ENCODE data around the gene CDK5R2. TPM values are rescaled to one million over a fixed set of nuclear protein-coding genes. Genes with fewer than 3 reads are reported as not detected.

CDK5R2 gene
- total RNA-seq, 1 experiment from 2014 or later = 0.11 TPM

DNA sequence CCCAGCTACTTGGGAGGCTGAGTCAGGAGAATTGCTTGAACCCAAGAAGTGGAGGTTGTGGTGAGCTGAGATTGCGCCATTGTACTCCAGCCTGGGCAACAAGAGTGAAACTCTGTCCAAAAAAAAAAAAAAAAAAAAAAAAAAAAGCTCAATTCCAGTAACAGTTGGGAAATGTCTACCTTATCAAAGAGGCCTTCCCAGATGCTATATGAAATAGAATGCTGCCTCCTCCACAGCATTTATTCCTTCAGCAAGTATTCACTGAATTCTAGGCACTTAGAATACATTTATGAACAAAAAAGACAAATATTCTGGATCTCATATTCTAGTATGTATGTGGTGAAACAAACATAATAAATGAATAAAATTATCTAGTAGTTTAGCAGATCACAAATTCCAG lies 12.8 kb upstream of the CDK5R2 start:
- no peak for DNase-seq
- ChIA-PET CTCF (no interaction called here), POLR2A (ENCODE audit: unreplicated experiment) (no interaction called here)
- H3K4me3 ChIP-seq (ENCODE audit: low read length) = no peak overlapping the region
- no peak overlapping the region for H3K9ac ChIP-seq (ENCODE audit: low read length)
- H3K9me3 ChIP-seq (ENCODE audit: low read length) = no peaks in the 10 kb centered on the region
- H4K20me1 ChIP-seq (ENCODE audit: low read length) = no peaks in the 10 kb centered on the region
- no TSS peak for BruUV-seq (replicated peaks)
- intact Hi-C loops (cut with micrococcal nuclease) = no loop called here
- no peaks in the 10 kb centered on the region for H3K36me3 ChIP-seq (ENCODE audit: low read depth, low read length)
- H3K27me3 ChIP-seq (ENCODE audit: low read length) = peaks cover 22% of the 10 kb centered on the region; the same call in 1 of the 2 replicates
- no peaks in the 10 kb centered on the region for H3K9me2 ChIP-seq (replicated peaks; ENCODE audit: low read length)
- H3K4me2 ChIP-seq (ENCODE audit: low read length) = no peak overlapping the region
- no peak overlapping the region for H3K27ac ChIP-seq (ENCODE audit: low read length)
- no peaks in the 10 kb centered on the region for H3F3A ChIP-seq (ENCODE audit: low read length, unreplicated experiment)
- H3K79me2 ChIP-seq (ENCODE audit: low read length) = no peaks in the 10 kb centered on the region
- no peak for ATAC-seq
- no peak overlapping the region for H2AFZ ChIP-seq (ENCODE audit: low read length)
- TF ChIP-seq EZH2phosphoT487 (IDR thresholded peaks at IDR 0.05; ENCODE audit: borderline replicate concordance, low read length) (no peak), EZH2 (IDR thresholded peaks at IDR 0.05; ENCODE audit: low read length, unreplicated experiment) (no peak)
- TF ChIP-seq, protein P1, sequence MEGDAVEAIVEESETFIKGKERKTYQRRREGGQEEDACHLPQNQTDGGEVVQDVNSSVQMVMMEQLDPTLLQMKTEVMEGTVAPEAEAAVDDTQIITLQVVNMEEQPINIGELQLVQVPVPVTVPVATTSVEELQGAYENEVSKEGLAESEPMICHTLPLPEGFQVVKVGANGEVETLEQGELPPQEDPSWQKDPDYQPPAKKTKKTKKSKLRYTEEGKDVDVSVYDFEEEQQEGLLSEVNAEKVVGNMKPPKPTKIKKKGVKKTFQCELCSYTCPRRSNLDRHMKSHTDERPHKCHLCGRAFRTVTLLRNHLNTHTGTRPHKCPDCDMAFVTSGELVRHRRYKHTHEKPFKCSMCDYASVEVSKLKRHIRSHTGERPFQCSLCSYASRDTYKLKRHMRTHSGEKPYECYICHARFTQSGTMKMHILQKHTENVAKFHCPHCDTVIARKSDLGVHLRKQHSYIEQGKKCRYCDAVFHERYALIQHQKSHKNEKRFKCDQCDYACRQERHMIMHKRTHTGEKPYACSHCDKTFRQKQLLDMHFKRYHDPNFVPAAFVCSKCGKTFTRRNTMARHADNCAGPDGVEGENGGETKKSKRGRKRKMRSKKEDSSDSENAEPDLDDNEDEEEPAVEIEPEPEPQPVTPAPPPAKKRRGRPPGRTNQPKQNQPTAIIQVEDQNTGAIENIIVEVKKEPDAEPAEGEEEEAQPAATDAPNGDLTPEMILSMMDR (conservative IDR thresholded peaks at IDR 0.05; ENCODE audit: low read depth, low read length) = no peak
- H3K4me1 ChIP-seq (ENCODE audit: insufficient read depth, low read length) = no peaks in the 10 kb centered on the region

DNA sequence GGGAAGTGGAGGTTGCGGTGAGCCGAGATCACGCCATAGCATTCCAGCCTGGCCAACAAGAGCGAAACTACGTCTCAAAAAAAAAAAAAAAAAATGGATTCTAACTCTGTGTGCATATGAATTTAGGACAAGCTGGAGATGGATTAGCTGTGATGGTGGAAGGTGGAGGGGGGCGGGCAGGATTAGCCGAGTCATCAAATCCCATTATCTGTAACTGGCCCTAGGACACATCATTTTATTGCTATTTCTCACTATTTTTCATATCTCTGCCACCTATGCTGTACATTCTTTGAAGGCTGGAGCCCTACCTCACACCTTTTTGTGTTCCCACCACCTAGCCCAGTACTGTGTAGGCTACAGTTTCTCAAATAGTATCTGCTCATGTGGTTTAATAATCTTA lies 7.3 kb upstream of the CDK5R2 start:
- POLR2A ChIA-PET (ENCODE audit: unreplicated experiment) = no interaction called here
- intact Hi-C loops (cut with micrococcal nuclease) = no loop called here
- no TSS peak for BruUV-seq (replicated peaks)
- no peak for TF ChIP-seq EZH2phosphoT487 (IDR thresholded peaks at IDR 0.05; ENCODE audit: borderline replicate concordance, low read length)
- TF ChIP-seq, protein P1 (conservative IDR thresholded peaks at IDR 0.05; ENCODE audit: low read depth, low read length) = no peak
- no peak for TF ChIP-seq EZH2 (IDR thresholded peaks at IDR 0.05; ENCODE audit: low read length, unreplicated experiment)
- H3K36me3 ChIP-seq (ENCODE audit: low read depth, low read length) = no peaks in the 10 kb centered on the region
- H2AFZ ChIP-seq (ENCODE audit: low read length) = no peak overlapping the region
- H3K9ac ChIP-seq (ENCODE audit: low read length) = no peak overlapping the region
- no peaks in the 10 kb centered on the region for H4K20me1 ChIP-seq (ENCODE audit: low read length)
- no peaks in the 10 kb centered on the region for H3K79me2 ChIP-seq (ENCODE audit: low read length)
- no peaks in the 10 kb centered on the region for H3K9me3 ChIP-seq (ENCODE audit: low read length)
- H3K9me2 ChIP-seq (replicated peaks; ENCODE audit: low read length) = no peaks in the 10 kb centered on the region
- H3K27me3 ChIP-seq (ENCODE audit: low read length) = peaks cover 7% of the 10 kb centered on the region; the same call in 1 of the 2 replicates
- no peaks in the 10 kb centered on the region for H3K4me1 ChIP-seq (ENCODE audit: insufficient read depth, low read length)
- CTCF ChIA-PET = no interaction called here
- ATAC-seq = no peak
- DNase-seq = no peak
- no peak overlapping the region for H3K4me3 ChIP-seq (ENCODE audit: low read length)
- H3K27ac ChIP-seq (ENCODE audit: low read length) = no peak overlapping the region
- H3F3A ChIP-seq (ENCODE audit: low read length, unreplicated experiment) = no peaks in the 10 kb centered on the region
- H3K4me2 ChIP-seq (ENCODE audit: low read length) = no peak overlapping the region

DNA sequence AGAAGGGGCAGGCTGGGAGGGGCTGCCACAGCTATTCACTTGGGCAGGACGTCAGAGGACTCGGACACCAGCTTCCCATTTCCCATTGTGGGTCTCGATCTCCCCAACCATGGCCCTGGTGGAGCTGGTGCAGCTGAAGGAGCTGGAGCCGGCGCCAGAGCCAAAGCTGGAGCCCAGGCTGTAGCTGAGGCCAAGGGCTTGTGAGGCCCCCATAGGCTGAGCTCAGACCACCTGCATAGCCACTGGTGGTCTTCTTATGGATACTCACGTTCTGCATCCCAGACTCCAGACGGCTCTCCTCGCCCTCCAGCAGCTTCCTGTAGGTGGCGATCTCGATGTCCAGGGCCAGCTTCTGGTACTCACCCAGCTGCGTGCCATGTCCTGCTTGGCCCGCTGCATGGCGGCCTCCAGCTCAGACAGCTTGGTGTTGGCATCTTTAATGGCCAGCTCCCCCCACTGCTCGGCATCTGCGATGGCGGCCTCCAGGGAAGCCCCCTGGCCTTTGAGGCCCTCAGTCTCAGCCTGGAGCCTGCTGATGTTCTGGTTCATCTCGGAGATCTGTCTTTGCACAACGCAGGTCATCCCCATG lies 6.0 kb upstream of the CDK5R2 start:
- TF ChIP-seq EZH2phosphoT487 (IDR thresholded peaks at IDR 0.05; ENCODE audit: borderline replicate concordance, low read length) (no peak), EZH2 (IDR thresholded peaks at IDR 0.05; ENCODE audit: low read length, unreplicated experiment) (no peak)
- TF ChIP-seq, protein P1 (conservative IDR thresholded peaks at IDR 0.05; ENCODE audit: low read depth, low read length) = no peak; the same call in 1 of the 2 replicates
- Histone ChIP-seq H2AFZ (ENCODE audit: low read length) (no peak overlapping the region), H3K4me3 (ENCODE audit: low read length) (no peak overlapping the region), H3F3A (ENCODE audit: low read length, unreplicated experiment) (no peaks in the 10 kb centered on the region), H3K36me3 (ENCODE audit: low read depth, low read length) (no peaks in the 10 kb centered on the region), H3K79me2 (ENCODE audit: low read length) (no peaks in the 10 kb centered on the region), H3K9me3 (ENCODE audit: low read length) (no peaks in the 10 kb centered on the region), H3K27me3 (ENCODE audit: low read length) (peaks cover 7% of the 10 kb centered on the region; the same call in 1 of the 2 replicates), H3K4me1 (ENCODE audit: insufficient read depth, low read length) (no peaks in the 10 kb centered on the region), H3K4me2 (ENCODE audit: low read length) (no peak overlapping the region), H3K9me2 (replicated peaks; ENCODE audit: low read length) (no peaks in the 10 kb centered on the region), H4K20me1 (ENCODE audit: low read length) (no peaks in the 10 kb centered on the region), H3K9ac (ENCODE audit: low read length) (no peak overlapping the region), H3K27ac (ENCODE audit: low read length) (no peak overlapping the region)
- ChIA-PET POLR2A (ENCODE audit: unreplicated experiment) (no interaction called here), CTCF (interaction anchor here (0.6 kb wide), 1 partner anchor 26 kb away, joined by 3 read pairs; no protein-coding TSS in a partner anchor)
- intact Hi-C loops (cut with micrococcal nuclease) = no loop called here
- ATAC-seq (no peak), DNase-seq (no peak)
- no TSS peak for BruUV-seq (replicated peaks)
